NCI-H2029 (cell line): ENCODE measurements around the gene PEX11B.
"Not testable (repeated sequence)": the region's sequence is repeated elsewhere in the genome, so short reads cannot be mapped to it uniquely, and the experiment has no call there.

Source experiments
- DNase-seq: peaks from one replicate; lab custom pipeline; 2025; lab: John Stamatoyannopoulos, UW

Gene PEX11B

DNA sequence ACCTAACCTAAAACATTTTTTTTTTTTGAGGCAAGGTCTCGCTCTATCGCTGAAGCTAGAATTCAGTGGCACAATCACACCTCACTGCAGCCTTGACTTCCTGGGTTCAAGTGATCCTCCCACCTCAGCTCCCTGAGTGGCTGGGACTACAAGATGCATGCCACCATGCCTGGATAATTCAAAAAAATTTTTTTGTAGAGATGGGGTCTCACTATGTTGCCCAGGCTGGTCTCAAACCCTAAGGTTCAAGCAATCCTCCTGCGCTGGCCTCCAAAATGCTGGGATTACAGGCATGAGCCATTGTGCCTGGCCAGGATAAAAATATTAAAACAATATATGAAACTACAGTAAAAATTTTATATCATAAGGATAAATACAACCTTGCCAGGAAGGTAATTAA, 34.4 kb upstream of the PEX11B start:
- DNase-seq = no peak

DNA sequence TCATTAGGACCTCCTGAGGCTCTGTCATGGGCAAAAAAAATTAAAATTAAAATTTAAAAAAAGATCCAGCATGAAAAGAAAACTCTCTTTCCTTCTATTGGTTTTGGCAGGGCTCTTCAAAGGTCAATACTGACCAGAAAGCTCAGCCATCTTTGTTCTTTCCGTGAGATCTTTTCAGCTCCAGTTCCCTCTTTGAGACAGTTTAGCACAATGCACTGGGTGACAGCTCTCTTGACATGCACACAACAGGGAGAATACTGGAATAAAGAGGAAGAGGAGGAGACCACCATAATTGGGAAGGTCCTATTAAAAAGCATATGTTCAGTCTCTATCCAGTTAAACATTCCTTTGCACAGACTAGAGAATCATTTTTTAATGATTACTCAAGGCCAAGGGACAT, 33.0 kb upstream of the PEX11B start:
- DNase-seq = no peak

DNA sequence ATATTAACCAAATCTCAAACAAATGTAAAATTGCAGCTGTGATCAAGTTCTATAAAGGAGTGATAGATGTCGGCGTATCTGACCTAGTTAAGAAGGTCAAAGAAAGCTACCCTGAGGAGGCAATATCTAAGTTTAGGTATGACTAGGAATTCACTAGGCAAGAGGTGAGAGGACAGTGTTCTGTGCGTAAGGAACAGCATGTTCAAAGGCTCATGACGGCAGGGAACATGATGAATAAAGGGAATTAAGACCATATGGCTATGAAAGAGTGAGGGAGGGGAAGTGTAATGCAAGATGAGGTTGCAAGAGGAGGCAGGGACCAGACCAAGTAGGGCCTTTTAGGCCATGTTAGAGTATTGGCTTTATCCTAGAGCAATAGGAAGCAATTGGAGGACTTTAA, 30.7 kb upstream of the PEX11B start:
- DNase-seq = no peak

DNA sequence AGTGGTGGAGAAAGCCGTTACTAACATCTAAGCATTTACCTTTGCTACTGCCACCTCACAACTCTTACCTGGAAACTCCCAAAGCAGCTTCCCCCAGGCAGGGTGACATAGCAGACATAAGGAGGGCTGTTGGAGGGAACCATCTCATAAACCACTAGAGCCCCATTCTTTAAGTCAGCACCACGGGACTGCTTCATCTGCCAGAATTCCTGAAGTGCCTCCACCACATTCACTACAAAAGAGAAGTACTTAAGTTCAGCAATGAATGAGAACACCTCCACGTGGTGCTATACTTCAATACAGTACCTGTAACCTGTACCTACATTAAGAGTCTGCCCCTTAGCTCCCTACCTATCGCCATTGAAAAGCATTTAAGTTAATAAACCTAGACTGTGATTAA, 29.0 kb upstream of the PEX11B start:
- DNase-seq = no peak

DNA sequence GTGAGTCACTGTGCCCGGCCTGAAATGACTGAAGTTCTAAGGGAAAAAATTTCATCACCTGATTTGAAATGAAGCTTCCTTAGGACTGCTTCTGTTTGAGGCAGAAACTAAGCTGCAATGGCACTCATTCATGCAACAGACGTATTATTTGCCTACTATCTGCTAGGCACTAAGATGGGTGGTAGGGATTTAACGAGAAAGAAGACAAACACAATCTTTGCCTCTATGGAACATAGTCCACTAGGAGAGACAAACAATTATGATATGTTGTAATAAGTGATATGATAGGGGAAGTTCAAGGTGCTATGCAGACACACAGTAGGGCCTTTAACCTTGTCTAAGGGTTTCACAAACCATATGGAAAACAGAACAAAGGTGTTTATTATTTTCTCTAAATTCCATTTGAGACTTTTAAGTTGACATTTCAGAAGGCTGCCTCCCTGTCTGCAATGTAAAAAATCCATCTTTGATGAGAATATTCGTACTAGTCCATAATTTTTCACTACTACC, 28.0 kb upstream of the PEX11B start:
- DNase-seq = no peak

DNA sequence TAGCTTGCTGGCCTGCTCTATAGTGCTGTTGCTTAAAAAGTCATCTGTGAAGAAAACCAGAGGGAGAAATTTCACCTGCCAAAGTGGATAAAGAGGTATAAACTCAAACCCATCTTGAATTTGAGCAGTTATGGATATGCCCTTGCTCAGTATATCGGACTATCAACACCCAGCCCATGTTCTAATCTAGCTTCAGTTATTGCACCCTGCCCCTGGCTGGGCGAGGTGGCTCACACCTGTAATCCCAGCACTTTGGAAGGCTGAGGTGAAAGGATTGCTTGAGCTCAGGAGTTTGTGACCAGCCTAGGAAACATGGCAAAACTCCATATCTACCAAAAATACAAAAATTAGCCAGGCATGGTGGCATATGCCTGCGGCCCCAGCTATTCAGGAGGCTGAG, 26.0 kb upstream of the PEX11B start:
- no peak for DNase-seq

DNA sequence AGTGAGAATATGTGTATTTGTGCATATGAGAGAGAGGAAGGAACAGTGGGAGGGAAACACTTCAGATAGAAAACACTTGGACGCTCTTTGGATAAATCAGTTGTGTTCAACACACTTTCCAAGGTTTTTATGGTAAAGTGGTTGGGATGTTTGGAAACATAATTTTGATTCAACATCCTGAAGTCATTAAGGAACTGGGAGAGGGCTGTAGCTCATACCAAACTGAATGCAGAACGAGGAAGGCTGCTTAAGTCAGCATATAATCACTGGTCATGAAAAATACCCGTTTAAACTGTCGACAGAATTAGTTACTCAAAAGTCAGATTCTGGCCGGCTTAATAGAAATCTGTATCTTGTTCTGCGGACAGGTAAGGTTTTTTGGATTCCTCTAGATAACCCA, 24.4 kb upstream of the PEX11B start:
- no peak for DNase-seq

DNA sequence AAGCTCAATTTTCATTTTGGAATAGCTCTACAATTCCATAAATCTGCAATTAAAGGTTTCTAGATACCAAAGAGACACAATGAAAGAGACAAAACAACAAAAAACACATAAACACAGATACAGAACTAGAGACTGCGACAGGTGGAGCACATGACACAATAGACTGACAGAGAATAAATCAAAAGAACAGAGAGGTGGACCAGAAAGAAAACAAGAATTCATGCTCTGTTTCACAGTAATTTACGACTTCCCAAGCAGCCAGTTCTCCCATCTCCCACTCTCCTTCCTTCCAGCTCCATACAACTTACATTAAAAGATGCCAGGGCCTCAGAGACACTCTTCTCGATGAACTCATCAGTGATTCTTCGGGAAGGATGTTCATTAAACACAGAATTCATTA, 23.9 kb upstream of the PEX11B start:
- DNase-seq = no peak

DNA sequence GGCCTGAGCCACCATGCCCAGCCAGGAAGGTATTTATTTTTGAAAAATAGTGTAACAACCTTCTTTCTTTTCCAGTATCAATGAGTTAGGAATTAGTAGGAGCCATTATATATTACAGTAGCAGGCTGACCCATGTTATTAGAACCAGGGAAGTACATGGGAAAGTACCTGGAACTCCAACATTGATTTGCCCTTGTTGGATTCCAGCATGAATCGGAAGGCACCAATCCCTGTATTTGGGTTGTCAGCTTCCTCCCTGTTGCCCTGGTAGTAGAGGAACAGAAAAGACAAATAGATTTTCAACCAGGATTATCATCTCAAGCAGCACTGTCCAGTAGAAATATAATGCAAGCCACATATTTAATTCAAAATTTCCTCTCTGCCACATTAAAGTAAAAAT, 18.9 kb upstream of the PEX11B start:
- DNase-seq = no peak

DNA sequence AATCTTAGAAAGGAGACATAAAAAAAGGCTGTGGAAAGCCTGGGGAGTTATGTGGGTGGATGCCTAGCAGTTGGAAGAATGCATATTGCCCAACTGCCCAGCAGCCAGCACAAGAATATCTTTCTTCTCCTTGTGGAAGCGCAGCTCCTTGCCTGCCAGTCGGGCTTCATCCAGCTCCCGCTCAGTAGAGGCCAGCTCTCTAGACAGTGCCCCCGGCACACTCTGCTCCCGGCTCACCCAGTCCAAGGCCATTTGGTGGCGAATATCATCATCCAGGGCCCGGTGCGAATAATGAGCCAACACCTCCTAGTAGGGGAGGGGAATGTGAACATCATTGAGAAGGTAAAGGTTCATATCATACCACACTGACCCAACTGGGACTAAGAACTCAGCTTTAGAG, 17.7 kb upstream of the PEX11B start:
- DNase-seq = no peak

DNA sequence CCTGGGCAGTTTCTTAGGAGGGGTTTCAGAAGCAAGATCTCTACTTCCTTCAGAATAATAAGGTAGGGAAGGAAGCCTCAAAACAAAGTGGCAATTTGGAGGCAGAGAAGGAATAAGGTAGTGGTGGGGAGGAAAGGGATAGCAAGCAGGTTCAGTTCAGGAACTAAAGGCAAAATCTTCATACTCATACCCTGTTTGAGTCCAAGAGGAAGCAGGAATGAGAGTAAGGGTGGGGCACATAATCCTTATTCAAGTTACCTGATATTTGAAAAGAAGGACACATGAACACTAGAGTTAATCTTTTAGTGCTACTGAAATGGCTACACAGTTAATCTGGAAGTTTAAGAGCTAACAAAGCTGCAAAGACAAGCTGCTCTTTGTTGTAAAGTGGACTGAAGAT, 17.2 kb upstream of the PEX11B start:
- DNase-seq = no peak

DNA sequence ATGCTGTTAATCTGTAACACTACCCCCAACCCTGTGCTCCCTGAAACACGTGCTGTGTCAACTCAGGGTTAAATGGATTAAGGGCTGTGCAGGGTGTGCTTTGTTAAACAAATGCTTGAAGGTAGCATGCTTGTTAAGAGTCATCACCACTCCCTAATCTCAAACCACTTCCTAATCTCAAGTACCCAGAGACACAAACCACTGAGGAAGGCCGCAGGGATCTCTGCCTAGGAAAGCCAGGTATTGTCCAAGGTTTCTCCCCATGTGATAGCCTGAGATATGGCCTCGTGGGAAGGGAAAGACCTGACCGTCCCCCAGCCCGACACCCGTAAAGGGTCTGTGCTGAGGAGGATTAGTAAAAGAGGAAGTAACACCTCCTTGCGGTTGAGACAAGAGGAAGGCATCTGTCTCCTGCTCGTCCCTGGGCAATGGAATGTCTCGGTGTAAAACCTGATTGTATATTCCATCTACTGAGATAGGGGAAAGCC, 14.0 kb upstream of the PEX11B start:
- not testable (repeated sequence) for DNase-seq

DNA sequence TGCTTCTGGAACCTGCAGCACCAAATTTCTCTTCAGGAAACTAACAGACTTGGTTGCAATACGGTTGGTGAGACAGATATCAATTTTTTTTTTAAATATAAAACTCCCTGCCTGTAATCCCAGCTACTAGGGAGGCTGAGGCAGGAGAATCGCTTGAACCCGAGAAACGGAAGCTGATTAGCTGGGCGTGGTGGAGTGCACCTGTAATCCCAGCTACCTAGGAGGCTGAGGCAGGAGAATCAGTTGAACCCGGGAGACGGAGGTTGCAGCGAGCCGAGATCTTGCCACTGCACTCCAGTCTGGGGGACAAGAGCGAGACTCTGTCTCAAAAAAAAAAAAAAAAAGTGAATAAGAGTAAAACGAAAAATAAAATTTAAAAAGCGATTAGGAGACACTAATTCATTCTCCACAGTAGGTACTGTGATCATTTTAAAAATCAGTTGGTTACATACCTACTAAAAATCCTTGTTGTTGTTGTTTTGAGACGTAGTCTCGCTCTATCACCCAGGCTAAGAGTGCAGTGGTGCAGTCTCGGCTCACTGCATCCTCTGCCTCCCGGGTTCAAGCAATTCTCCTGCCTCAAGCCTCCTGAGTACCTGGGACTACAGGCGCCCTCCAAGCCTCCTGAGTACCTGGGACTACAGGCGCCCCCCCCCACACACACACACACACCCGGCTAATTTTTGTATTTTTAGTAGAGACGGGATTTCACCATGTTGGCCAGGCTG, 9.6 kb upstream of the PEX11B start:
- DNase-seq = no peak

DNA sequence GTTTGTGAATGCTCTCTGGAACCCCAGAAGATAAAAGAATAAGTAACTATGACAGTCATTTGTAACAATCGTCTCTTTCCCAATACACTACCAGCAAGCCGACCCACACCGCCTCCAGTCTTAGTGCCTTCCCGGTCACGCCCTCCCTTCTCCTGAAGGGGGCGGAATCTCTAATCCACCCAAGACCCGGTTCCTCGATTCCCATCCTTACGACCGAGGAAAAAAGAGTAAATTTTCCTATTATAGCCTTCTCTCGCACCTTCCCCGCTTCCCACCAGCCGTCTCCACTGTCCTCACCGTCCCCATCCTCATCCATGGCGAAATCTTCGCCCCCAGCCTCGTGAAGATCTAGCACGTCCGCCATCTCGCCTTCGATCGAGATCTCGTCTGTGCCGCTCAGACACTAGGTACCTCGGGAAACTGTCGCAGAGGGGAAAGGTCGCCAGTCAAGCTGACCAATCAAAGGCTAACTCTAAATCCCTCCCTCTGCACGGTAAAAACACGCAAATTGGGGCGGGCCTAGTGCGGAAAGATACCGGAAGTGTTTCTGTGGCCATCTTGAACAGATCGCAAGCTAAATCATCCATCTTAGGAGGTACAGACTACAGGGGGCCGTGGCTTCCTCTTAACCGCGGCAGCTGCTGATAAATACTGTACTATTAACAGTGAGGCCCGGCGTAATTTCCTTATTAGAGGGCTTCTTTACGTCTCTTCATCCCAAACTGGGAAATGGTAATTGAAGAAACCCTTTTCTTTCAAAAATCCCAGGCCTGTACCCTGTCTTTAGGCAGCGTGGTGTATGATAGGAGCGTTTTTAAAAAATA, 8.8 kb upstream of the PEX11B start, which contains the start of gene RBM8A:
Gene RBM8A, minus strand, starts transcription at position 422 of the 824 bp plus-strand sequence. Its CDS starts 58 bp downstream, at position 364.
- peak; percentile 97 for DNase-seq

DNA sequence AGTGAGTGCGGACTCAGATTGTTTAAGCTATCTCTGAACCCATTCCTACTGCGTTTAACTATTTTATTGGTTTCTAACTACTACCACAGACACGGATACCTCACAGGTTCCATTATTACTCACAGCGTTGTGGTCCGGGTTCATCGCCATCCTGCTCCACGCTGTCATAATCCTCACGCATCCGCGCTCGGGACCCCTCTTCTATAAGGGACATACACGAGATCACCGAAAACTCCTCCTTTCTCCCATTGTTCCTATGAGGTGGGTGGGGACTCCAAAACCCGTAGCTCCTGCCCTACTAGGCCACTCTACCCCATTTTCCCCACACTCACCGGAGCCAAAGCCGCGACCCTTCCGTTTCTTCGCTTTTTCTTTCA, 8.2 kb upstream of the PEX11B start:
- DNase-seq = no peak

DNA sequence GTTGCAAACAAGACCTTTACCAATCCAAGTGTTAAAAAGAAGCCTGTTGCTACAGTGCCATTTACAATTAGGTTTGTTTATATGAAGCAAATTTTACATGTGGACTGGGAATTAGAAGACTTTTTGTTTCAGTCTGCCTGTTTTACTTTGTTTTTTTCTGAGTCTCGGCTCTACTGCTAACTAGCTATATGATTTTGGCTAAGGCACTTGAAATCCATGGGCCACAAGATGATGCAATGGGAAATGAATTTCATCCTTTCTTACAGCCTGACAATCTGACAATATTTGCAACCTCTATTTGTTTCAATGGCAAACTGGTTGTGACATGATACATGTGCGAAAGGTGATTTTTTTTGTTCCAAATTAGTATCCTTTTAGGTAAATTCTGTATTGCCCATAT, 3.7 kb upstream of the PEX11B start:
- DNase-seq = no peak

DNA sequence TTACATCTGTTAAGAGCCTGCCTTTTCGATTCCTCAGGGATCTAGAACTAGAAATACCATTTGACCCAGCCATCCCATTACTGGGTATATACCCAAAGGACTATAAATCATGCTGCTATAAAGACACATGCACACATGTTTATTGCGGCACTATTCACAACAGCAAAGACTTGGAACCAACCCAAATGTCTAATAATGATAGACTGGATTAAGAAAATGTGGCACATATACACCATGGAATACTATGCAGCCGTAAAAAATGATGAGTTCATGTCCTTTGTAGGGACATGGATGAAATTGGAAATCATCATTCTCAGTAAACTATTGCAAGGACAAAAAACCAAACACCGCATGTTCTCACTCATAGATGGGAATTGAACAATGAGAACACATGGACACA, 1.8 kb upstream of the PEX11B start:
- not testable (repeated sequence) for DNase-seq

DNA sequence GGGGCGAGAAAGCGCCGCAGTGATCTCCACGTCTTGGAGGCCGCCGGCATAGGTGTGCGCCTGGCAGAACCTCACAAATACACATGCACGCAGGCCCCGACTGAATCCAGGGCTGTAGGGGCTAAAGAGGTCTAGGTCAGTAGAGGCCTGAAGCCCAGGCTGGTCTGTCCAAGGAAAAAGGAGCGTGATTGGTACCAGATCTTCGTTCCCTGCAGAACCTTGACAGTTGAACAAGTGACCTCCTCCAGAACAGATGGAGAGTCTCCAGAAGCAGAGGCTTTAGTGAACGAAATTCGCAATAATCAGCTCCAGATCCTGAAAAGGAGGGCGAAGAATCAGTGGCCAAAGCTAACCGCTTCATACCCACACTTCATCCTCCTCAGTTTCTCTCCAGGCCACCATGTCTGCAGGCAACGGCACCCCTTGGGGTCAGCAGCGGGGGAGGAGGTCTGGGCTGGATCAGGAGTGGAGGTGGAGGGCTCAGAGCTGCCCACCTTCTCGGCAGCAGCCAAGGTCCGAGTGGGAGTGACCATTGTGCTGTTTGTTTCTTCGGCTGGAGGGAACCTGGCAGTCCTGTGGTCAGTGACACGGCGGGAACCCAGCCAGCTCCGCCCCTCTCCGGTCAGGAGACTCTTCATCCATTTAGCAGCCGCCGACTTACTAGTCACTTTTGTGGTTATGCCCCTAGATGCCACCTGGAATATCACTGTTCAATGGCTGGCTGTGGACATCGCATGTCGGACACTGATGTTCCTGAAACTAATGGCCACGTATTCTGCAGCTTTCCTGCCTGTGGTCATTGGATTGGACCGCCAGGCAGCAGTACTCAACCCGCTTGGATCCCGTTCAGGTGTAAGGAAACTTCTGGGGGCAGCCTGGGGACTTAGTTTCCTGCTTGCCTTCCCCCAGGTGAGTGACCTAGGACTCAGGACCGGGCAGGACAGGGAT, 749 bp upstream of the PEX11B start:
- no peak for DNase-seq

DNA sequence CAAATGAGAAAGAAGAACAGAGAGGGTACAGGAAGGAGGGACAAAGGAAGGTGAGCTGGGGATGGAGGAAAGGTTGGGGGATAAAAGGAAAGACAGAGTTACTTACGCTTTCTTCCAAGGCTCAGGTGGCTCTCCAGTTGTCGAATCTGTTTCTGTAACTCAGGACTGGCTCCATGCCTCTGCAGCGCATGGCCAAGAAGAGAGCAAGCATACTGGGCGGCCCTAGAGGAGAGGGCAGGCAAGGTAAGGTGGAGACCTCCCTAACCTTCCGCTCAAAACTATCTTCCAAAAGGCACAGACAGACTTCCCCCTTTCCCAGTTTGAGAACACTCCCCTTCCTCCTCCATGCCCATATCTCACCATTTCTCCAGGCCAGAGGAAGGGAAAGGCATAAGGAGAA, 922 bp downstream of the PEX11B start:
- DNase-seq = no peak

DNA sequence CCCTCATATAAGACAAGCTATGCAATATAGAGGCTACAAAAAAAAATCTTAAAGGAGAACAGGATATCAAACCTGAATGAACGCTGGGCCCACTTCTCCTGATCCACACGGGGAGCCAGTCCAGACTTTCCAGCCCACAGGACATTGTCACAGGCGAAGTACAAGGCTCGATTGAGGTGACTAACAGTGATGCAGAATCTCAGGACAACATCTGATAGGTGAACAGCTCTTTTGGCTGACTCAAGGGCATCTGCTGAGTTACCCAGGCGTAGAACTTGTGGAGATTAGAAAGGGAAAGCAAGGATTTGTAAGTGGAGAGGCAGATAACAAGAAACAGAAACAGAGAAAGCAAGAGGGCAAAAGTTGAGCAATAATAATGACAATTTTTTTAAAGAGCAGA, 1.8 kb downstream of the PEX11B start:
- DNase-seq = no peak

DNA sequence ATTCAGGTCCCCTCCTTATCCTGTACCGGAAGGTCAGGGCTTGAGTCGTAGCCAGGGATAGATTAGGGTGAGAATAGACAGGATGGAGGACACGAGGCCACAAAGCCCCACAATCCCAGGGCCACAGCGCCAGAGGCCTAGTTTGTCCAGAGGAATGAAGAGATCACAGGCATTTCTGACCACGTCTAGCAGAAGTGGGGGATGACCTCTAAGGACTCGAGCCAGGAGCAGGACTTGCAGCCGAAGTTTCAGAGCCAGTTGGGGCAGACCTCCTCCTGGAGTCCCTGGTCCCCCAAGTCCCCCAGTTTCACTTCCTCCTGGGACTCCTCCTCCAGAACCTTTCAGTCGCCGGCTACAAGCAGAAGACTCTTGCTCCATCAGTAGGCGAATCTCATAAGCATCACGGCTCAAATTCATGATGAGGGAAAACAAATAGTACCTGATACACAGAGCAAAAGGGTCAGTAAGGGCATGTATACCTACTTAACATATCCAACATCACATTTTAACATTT, 6.3 kb downstream of the PEX11B start:
- no peak for DNase-seq

DNA sequence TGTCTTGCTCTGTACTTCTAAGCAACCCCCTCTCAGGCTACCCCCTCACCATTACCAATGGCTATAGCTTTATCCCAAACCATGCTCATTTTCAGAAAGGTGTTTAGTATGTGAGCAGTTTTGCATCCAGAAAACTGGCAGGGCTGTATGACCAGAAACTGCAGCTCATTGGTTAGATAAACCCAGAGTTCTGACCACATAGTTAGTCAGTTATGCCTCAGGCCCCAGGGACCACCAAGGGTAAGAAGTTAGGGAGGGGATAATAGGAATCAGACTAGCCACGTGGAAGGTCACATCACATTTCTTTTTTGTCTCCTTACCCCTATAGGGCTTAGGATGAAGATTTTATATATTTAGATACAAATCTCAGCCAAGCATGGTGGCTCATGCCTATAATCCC, 9.9 kb downstream of the PEX11B start:
- no peak for DNase-seq
